ENCODE data around the gene EXOC4.

Gene EXOC4

DNA sequence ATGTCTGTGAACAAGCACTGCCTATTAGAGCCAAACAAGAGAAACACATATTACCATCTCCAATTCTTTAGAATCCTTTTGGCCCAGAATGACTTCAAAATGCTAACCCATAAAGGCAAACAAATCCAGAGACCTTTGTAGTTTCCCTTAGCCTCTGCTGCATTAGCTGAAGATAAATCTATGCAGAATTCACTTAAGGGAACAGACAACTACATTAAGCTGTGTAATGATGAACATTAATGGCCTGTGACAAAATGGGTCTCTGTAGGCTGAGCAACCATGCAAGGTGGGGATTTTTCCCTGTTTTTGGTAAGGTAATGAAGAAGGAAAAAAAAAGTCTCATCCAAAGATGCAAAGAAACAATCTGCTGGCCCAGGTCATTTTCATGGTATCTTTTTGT lies 411.6 kb downstream of the EXOC4 start:
- Histone ChIP-seq H3K27me3 (no peaks in the 10 kb centered on the region), H3K36me3 (peaks cover 0 to 34% (median 0%) of the 10 kb centered on the region in 11 experiments; a peak in 4 of 22 replicates), H3K4me3 (no peak overlapping the region), H3K9me3 (replicated peaks in 1 of 11) (no peaks in the 10 kb centered on the region), H4K20me1 (peaks cover 0 to 9% (median 0%) of the 10 kb centered on the region in 11 experiments; a peak in 1 of 22 replicates), H3K9ac (no peak overlapping the region), H3K27ac (no peak overlapping the region), H3K4me2 (no peak overlapping the region), H3K4me1 (peaks cover 0 to 5% (median 0%) of the 10 kb centered on the region in 10 experiments; a peak in 1 of 20 replicates)
- TF ChIP-seq Cebpa-rat (IDR thresholded peaks at IDR 0.05): no peak

GRCh38 chr7:133668296-133669060 lies 415.6 kb downstream of the EXOC4 start:
- H3K27me3 ChIP-seq: no peaks in the 10 kb centered on the region; a peak in 1 of 22 replicates
- H3K9ac ChIP-seq: no peak overlapping the region
- no peak overlapping the region for H3K4me3 ChIP-seq
- H3K9me3 ChIP-seq (replicated peaks in 1 of 11): no peaks in the 10 kb centered on the region
- no peak overlapping the region for H3K27ac ChIP-seq
- peaks cover 0 to 25% (median 0%) of the 10 kb centered on the region in 11 experiments; a peak in 4 of 22 replicates for H3K36me3 ChIP-seq
- H4K20me1 ChIP-seq: peaks cover 0 to 7% (median 0%) of the 10 kb centered on the region in 11 experiments; a peak in 1 of 22 replicates
- H3K4me2 ChIP-seq: no peak overlapping the region
- peaks cover 0 to 11% (median 0%) of the 10 kb centered on the region in 10 experiments; a peak in 3 of 20 replicates for H3K4me1 ChIP-seq
- TF ChIP-seq Cebpa-rat (IDR thresholded peaks at IDR 0.05): no peak

- H3K27ac ChIP-seq: no peak overlapping the region
- no peaks in the 10 kb centered on the region for H3K9me3 ChIP-seq (replicated peaks in 1 of 11)
- H3K36me3 ChIP-seq: peaks cover 0 to 19% (median 0%) of the 10 kb centered on the region in 11 experiments; a peak in 3 of 22 replicates
- TF ChIP-seq Cebpa-rat (IDR thresholded peaks at IDR 0.05): no peak
- no peak overlapping the region for H3K4me3 ChIP-seq
- H3K9ac ChIP-seq: no peak overlapping the region
- peaks cover 0 to 12% (median 4%) of the 10 kb centered on the region in 10 experiments; a peak in 9 of 20 replicates for H3K4me1 ChIP-seq
- peaks cover 0 to 8% (median 0%) of the 10 kb centered on the region in 11 experiments; a peak in 1 of 22 replicates for H4K20me1 ChIP-seq
- H3K4me2 ChIP-seq: no peak overlapping the region
- H3K27me3 ChIP-seq: no peaks in the 10 kb centered on the region; a peak in 1 of 22 replicates
Observed at GRCh38 chr7:133669061-133669455, 416.2 kb downstream of the EXOC4 start.

- Histone ChIP-seq H3K4me3 (no peak overlapping the region), H3K9me3 (replicated peaks in 1 of 11) (no peaks in the 10 kb centered on the region), H3K4me2 (no peak overlapping the region), H3K4me1 (peaks cover 0 to 12% (median 6%) of the 10 kb centered on the region in 10 experiments; a peak in 9 of 20 replicates), H3K27ac (no peak overlapping the region), H3K36me3 (peaks cover 0 to 15% (median 0%) of the 10 kb centered on the region in 11 experiments; a peak in 2 of 22 replicates), H4K20me1 (peaks cover 0 to 14% (median 0%) of the 10 kb centered on the region in 11 experiments; a peak in 2 of 22 replicates), H3K27me3 (no peaks in the 10 kb centered on the region; a peak in 1 of 22 replicates), H3K9ac (no peak overlapping the region)
- TF ChIP-seq Cebpa-rat (IDR thresholded peaks at IDR 0.05): no peak
Observed at GRCh38 chr7:133670250-133670649, 417.4 kb downstream of the EXOC4 start.

- peaks cover 0 to 3% (median 0%) of the 10 kb centered on the region in 11 experiments; a peak in 1 of 22 replicates for H3K36me3 ChIP-seq
- H3K27me3 ChIP-seq: no peaks in the 10 kb centered on the region; a peak in 1 of 22 replicates
- TF ChIP-seq Cebpa-rat (IDR thresholded peaks at IDR 0.05): no peak
- H3K27ac ChIP-seq: no peak overlapping the region
- no peak overlapping the region for H3K4me3 ChIP-seq
- H3K4me1 ChIP-seq: peaks cover 0 to 12% (median 6%) of the 10 kb centered on the region in 10 experiments; a peak in 9 of 20 replicates
- H4K20me1 ChIP-seq: peaks cover 0 to 13% (median 0%) of the 10 kb centered on the region in 11 experiments; a peak in 2 of 22 replicates
- H3K9ac ChIP-seq: no peak overlapping the region
- 0 out of 22 replicates have a peak overlapping the region, but pooled peaks of 1 of the 11 experiments have one; percentile 1 for H3K4me2 ChIP-seq
- H3K9me3 ChIP-seq (replicated peaks in 1 of 11): no peaks in the 10 kb centered on the region
Observed at GRCh38 chr7:133672866-133673265, 420.0 kb downstream of the EXOC4 start.

GRCh38 chr7:133674079-133674763 lies 421.3 kb downstream of the EXOC4 start:
- H3K4me2 ChIP-seq: peak overlapping the region in 5 of 11 experiments; percentile 14 to 27 (median 24); a peak in 4 of 22 replicates
- H3K27me3 ChIP-seq: no peaks in the 10 kb centered on the region; a peak in 1 of 22 replicates
- H3K9me3 ChIP-seq (replicated peaks in 1 of 11): no peaks in the 10 kb centered on the region
- no peak overlapping the region for H3K9ac ChIP-seq
- H3K4me1 ChIP-seq: peaks cover 0 to 12% (median 6%) of the 10 kb centered on the region in 10 experiments; a peak in 9 of 20 replicates
- peaks cover 0 to 13% (median 0%) of the 10 kb centered on the region in 11 experiments; a peak in 2 of 22 replicates for H4K20me1 ChIP-seq
- peaks cover 0 to 6% (median 0%) of the 10 kb centered on the region in 11 experiments; a peak in 1 of 22 replicates for H3K36me3 ChIP-seq
- H3K27ac ChIP-seq: no peak overlapping the region
- no peak overlapping the region for H3K4me3 ChIP-seq
- no peak for TF ChIP-seq Cebpa-rat (IDR thresholded peaks at IDR 0.05)

- Histone ChIP-seq H3K9me3 (replicated peaks in 1 of 11) (no peaks in the 10 kb centered on the region), H3K4me1 (peaks cover 0 to 12% (median 6%) of the 10 kb centered on the region in 10 experiments; a peak in 9 of 20 replicates), H3K4me2 (no peak overlapping the region), H3K36me3 (peaks cover 0 to 19% (median 0%) of the 10 kb centered on the region in 11 experiments; a peak in 2 of 22 replicates), H3K27me3 (no peaks in the 10 kb centered on the region), H3K27ac (no peak overlapping the region), H4K20me1 (peaks cover 0 to 13% (median 0%) of the 10 kb centered on the region in 11 experiments; a peak in 2 of 22 replicates), H3K9ac (no peak overlapping the region), H3K4me3 (no peak overlapping the region)
- TF ChIP-seq Cebpa-rat (IDR thresholded peaks at IDR 0.05): no peak
Observed at GRCh38 chr7:133675510-133676218, 422.8 kb downstream of the EXOC4 start.

DNA sequence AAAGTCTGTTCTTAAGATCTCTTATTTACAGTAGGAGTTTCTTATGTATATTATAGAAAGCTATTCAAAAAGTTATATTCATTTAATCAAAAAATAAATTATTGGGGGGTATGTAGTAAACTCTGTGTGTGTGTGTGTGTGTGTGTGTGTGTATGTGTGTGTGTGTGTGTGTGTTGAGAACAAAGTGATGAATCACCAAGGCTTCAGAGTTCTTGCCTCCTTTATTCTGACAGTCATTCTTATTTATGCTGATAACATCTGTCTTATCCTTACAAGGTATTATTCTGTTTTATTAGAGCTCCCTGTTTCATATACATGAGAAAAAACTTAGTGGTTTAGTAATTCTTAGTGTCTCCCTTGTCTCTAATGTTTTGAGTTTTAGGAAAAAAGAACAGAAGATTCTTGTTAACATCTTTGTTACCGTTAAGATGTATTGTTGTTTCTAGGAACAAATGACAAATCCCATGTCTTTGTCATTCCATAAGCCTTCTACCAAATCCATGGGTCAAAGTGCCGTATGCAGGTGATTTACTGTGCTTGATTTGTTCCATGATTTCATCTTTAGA lies 424.0 kb downstream of the EXOC4 start:
- no peak overlapping the region for H3K4me2 ChIP-seq
- H3K9ac ChIP-seq: no peak overlapping the region
- no peak for TF ChIP-seq Cebpa-rat (IDR thresholded peaks at IDR 0.05)
- H4K20me1 ChIP-seq: peaks cover 0 to 13% (median 0%) of the 10 kb centered on the region in 11 experiments; a peak in 2 of 22 replicates
- H3K9me3 ChIP-seq (replicated peaks in 1 of 11): no peaks in the 10 kb centered on the region
- H3K27ac ChIP-seq: no peak overlapping the region
- no peak overlapping the region for H3K4me3 ChIP-seq
- no peaks in the 10 kb centered on the region for H3K27me3 ChIP-seq
- peaks cover 0 to 26% (median 0%) of the 10 kb centered on the region in 11 experiments; a peak in 2 of 22 replicates for H3K36me3 ChIP-seq
- H3K4me1 ChIP-seq: peaks cover 0 to 12% (median 6%) of the 10 kb centered on the region in 10 experiments; a peak in 9 of 20 replicates
